ENCODE measurements around the gene SP2.

DNA sequence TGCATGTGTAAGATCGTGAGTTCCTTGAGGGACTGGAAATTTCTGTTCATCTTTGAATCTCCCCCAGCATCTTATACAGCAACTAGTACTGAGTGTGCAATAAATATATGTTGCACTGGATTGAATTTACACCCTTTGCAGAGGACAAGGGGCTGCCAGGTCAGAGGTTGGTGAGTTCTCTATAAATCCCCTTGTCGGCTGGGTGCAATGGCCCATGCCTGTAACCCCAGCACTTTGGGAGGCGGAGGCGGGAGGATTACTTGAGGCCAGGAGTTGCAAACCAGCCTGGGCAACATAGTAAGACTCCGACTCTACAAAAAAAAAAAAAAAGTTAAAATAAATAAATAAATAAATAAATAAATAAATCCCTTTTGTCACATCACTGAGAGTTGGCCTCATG, 35.6 kb upstream of the SP2 start:
- TF ChIP-seq, protein P1, sequence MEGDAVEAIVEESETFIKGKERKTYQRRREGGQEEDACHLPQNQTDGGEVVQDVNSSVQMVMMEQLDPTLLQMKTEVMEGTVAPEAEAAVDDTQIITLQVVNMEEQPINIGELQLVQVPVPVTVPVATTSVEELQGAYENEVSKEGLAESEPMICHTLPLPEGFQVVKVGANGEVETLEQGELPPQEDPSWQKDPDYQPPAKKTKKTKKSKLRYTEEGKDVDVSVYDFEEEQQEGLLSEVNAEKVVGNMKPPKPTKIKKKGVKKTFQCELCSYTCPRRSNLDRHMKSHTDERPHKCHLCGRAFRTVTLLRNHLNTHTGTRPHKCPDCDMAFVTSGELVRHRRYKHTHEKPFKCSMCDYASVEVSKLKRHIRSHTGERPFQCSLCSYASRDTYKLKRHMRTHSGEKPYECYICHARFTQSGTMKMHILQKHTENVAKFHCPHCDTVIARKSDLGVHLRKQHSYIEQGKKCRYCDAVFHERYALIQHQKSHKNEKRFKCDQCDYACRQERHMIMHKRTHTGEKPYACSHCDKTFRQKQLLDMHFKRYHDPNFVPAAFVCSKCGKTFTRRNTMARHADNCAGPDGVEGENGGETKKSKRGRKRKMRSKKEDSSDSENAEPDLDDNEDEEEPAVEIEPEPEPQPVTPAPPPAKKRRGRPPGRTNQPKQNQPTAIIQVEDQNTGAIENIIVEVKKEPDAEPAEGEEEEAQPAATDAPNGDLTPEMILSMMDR (IDR thresholded peaks at IDR 0.05; ENCODE audit: low read length): no peak
- TF ChIP-seq EZH2 (optimal IDR thresholded peaks at IDR 0.05; ENCODE audit: low read depth, low read length): no peak
